HPDE6-E6E7 (cell line): ENCODE measurements around the gene URM1.

Experiments
- DNase-seq: peaks from one replicate; pipeline ENCODE4 v3.0.0; 2011; ENCODE audit warnings: missing footprints; ENCODE audit errors: extremely low spot score

The URM1 gene

DNA sequence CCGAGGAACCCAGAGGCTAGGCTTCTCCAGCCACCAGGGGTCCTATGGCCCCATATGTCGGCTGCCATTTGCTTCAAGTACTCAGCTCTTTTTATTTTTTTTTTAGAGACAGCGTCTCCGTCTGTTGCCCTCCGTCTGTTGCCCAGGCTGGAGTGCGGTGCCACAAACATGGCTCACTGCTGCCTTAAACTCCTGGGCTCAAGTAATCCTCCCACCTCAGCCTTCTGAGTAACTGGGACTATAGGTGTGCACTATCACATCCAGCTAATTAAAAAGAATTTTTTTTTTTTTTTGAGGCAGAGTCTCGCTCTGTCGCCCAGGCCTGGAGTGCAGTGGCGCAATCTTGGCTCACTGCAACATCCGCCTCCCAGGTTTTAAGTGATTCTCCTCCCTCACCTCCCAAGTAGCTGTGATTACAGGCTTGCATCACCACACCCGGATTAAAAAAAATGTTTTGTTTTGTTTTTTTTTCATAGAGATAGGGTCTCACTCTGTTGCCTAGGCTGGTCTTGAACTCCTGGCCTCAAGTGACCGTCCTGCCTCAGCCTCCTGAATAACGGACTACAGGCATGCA, 58.4 kb downstream of the URM1 start:
- DNase-seq: no peak

DNA sequence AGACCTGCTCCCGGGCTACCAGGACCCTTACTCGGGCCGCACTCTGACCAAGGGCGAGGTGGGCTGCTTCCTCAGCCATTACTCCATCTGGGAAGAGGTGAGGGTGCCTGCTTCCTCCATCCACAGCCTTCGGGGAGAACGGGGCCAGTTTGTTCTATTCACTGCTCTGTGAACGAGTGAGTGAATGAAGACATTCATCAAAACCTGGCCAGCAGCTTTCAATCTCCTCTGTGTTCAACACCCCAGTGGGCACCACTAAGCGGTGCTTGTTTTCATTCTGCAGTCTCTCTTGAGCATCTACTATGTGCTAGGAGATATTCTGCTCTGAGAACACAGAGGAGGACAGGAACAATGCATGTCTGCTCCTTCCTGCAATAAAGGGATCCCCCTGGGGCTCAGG, 60.0 kb downstream of the URM1 start:
- DNase-seq: no peak

DNA sequence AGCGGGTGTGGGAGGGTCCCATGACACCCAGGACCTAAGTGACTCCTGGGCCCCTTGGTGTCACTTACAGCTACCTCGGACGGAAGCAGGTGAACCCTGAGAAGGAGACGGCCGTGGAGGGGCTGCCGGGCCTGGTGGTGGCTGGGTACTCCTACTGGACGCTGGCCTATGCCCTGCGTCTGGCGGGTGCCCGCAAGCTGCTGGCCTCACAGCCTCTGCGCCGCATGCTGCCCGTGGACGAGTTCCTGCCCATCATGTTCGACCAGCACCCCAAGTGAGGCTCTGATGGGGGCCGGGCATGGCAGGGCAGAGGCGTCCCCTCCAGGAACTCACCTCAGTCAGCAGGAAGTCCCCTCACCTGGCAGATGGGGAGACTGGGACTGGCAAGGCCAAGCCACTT, 63.2 kb downstream of the URM1 start:
- no peak for DNase-seq

DNA sequence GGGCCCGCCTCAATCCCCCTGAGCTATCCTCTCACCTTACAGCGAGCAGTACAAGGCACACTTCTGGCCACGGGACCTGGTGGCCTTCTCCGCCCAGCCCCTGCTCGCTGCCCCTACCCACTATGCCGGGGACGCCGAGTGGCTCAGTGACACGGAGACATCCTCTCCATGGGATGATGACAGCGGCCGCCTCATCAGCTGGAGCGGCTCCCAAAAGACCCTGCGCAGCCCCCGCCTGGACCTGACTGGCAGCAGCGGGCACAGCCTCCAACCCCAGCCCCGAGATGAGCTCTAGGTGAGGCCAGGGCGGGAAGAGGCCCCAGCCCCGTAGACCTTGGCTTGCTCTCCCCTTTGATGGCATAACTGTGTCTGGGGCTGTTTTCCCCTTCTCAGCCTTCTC, 64.4 kb downstream of the URM1 start:
- DNase-seq: no peak

DNA sequence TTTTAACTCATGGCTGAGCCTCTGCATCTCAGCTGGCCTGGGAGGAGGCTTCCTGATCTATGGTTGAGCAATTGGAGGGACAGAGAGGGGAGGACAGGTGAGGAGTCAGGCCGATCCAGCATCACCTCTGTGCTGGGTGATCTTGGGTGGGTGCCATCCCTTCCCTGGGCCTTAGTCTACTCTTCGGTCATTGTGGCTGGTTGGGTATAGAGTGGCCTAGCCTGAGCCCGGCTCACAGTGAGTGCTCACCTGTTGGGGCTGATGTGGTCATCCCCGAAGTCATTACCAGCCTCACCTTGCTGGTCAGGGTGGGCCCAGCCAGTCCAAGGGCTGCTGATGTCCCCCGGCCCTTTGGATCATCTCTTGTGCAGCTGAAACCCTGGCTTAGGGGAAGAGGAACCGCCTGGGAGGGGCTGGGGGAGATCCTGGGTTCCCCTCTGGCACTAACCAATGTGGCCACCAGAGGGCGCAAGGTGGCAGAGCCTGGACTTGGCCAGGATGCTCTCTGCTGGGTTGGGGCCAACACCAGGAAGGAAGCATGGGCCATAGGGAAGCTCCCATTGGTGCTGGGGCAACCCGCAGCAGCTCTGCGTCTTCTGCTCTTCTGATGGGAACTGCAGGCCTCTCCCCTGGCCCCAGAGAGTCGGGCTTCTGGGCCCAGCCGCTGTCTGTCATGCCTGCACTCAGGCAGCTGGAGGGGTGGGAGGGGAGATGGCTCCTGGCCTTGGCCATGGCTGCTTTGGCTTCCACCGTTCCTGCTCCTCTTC, 67.4 kb downstream of the URM1 start:
- DNase-seq: peak; percentile 67

DNA sequence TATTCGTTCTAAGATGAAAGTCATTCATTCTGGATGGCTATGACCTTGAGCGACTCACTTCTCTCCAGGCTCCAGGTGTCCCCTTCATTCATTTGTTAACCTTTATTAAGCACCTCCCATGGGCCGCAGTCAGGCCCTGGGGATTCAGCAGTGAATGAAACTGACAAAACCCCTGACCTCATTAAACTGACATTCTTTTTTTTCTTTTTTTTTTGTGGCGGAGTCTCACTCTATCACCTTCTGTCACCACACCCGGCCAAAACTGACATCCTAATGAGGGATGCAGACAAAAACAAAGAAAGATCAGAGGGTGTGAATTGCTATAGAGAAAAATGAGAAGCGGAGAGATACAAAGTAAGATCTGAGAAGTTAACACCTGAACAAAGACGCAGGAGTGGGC, 68.1 kb downstream of the URM1 start:
- DNase-seq: no peak
